ENCODE data around the gene GATAD2A. TPM values are rescaled to one million over a fixed set of nuclear protein-coding genes. Genes with fewer than 3 reads are reported as not detected.

Gene GATAD2A
- total RNA-seq, 1 experiment from 2014 or later: 189 TPM

GRCh38 chr19:19452243-19453124 lies 47.0 kb downstream of the GATAD2A start:
- Histone ChIP-seq H2BK120ac (ENCODE audit: low read depth, low read length, poor library complexity, severe bottlenecking) (no peak overlapping the region), H4K20me1 (ENCODE audit: control insufficient read depth, insufficient read depth, insufficient read length) (peaks cover 2% of the 10 kb centered on the region), H3K4me1 (ENCODE audit: insufficient read depth, low read length) (peaks cover under 1% of the 10 kb centered on the region; the same call in 1 of the 2 replicates), H3K27ac (ENCODE audit: insufficient read length, low read depth, low read length) (no peak overlapping the region), H3K79me1 (ENCODE audit: insufficient read depth, low read depth, low read length, poor library complexity, severe bottlenecking) (no peaks in the 10 kb centered on the region), H2BK12ac (ENCODE audit: insufficient read length, low read depth, low read length) (no peak overlapping the region), H2BK15ac (ENCODE audit: low read depth, low read length) (no peak overlapping the region), H3K27me3 (ENCODE audit: insufficient read depth, low read length) (no peaks in the 10 kb centered on the region), H3K56ac (ENCODE audit: insufficient read length, low read depth, low read length) (no peak overlapping the region), H2AK5ac (ENCODE audit: insufficient read length, low read length) (no peak overlapping the region), H3K9ac (ENCODE audit: extremely low read depth, insufficient read length, low read length) (no peak overlapping the region), H4K8ac (replicated peaks; ENCODE audit: insufficient read length, low read depth, low read length) (no peak overlapping the region), H4K5ac (ENCODE audit: insufficient read length, low read depth, low read length) (no peak overlapping the region), H3K4ac (ENCODE audit: low read depth, low read length) (no peak overlapping the region), H3K23me2 (ENCODE audit: insufficient read length, low read depth, low read length, poor library complexity, severe bottlenecking) (no peaks in the 10 kb centered on the region), H3K14ac (ENCODE audit: insufficient read depth, low read length) (no peak overlapping the region; the same call in 1 of the 2 replicates), H2BK20ac (ENCODE audit: low read depth, low read length, poor library complexity, severe bottlenecking) (no peak overlapping the region), H3T11ph (ENCODE audit: low read length) (no peak overlapping the region), H3K79me2 (ENCODE audit: insufficient read depth, low read length) (peaks cover 66% of the 10 kb centered on the region; the same call in 1 of the 2 replicates), H2BK5ac (ENCODE audit: insufficient read length, low read length) (no peak overlapping the region), H3K18ac (ENCODE audit: insufficient read length, low read depth, low read length) (no peak overlapping the region), H3K23ac (ENCODE audit: insufficient read length, low read depth, low read length) (no peak overlapping the region), H2AFZ (ENCODE audit: low read length) (no peak overlapping the region), H4K91ac (ENCODE audit: insufficient read length, low read depth, low read length) (no peak overlapping the region), H3K4me2 (ENCODE audit: insufficient read depth, insufficient read length, low read length) (no peak overlapping the region), H3K9me3 (ENCODE audit: control insufficient read depth, low read depth, low read length) (no peaks in the 10 kb centered on the region)
- H3K27ac Mint-ChIP-seq: peak overlapping the region in 1 of 3 experiments; percentile 73; a peak in 4 of 7 replicates
- peaks cover 0 to 4% (median 0%) of the 10 kb centered on the region in 3 experiments; a peak in 2 of 7 replicates for H3K36me3 Mint-ChIP-seq (ENCODE audit: insufficient read depth in 1 of 3, low read depth in 3 of 3)
- H3K9me3 Mint-ChIP-seq: no peaks in the 10 kb centered on the region
- TF ChIP-seq CTCF (conservative IDR thresholded peaks at IDR 0.05): no peak
- H3K4me3 Mint-ChIP-seq: no peak overlapping the region
- no CpG with 5 or more reads among the region's 11 CpGs for WGBS (ENCODE audit: extremely low coverage, insufficient read length, low lambda C conversion rate)
- peaks cover 23 to 27% of the 10 kb centered on the region in 2 experiments for H3K4me1 Mint-ChIP-seq
- H3K27me3 Mint-ChIP-seq (ENCODE audit: low read depth): no peaks in the 10 kb centered on the region; the same call in 1 of the 2 replicates
- DNase-seq: no peak
